HCT116 (cell line): ENCODE measurements around the gene SLC39A5.
"Not testable (repeated sequence)": the region's sequence is repeated elsewhere in the genome, so short reads cannot be mapped to it uniquely, and the experiment has no call there.

ENCODE experiments used
- EZH2 ChIP-seq: fragments of 200-600 bp; sonication (generic); IDR thresholded peaks from 2 replicates; pipeline ENCODE4 v1.6.1; 2017; ENCODE audit warnings: antibody characterized with exemption, mixed run types
- FOSL1 ChIP-seq: IDR thresholded peaks from 2 replicates; pipeline ENCODE4 v1.6.1; 2012; ENCODE audit warnings: low read depth
- POLR2A ChIP-seq: IDR thresholded peaks from 2 replicates; pipeline ENCODE4 v1.7.0; 2011; ENCODE audit warnings: borderline replicate concordance; ENCODE audit not compliant: insufficient read depth, insufficient read length; ENCODE audit errors: extremely low read depth
- ZFX ChIP-seq: fragments of 450-650 bp; IDR thresholded peaks from 2 replicates; pipeline ENCODE4 v1.6.1; 2017
- TF ChIP-seq, protein P1 (sequence below), 3 experiments: fragments of 200-600 bp in 1 of 3; sonication (generic) in 1 of 3; IDR thresholded peaks in 2 of 3; conservative IDR thresholded peaks in 1 of 3; 2 replicates each; pipeline ENCODE4 v1.5.1; 2012 to 2017; ENCODE audit warnings: low read depth in 2 of 3, low read length in 2 of 3, antibody characterized with exemption in 1 of 3, borderline replicate concordance in 1 of 3, control low read depth in 1 of 3, mild to moderate bottlenecking in 1 of 3, mixed read lengths in 1 of 3, mixed run types in 1 of 3, moderate library complexity in 1 of 3; ENCODE audit not compliant: insufficient read depth in 1 of 3

DNA sequence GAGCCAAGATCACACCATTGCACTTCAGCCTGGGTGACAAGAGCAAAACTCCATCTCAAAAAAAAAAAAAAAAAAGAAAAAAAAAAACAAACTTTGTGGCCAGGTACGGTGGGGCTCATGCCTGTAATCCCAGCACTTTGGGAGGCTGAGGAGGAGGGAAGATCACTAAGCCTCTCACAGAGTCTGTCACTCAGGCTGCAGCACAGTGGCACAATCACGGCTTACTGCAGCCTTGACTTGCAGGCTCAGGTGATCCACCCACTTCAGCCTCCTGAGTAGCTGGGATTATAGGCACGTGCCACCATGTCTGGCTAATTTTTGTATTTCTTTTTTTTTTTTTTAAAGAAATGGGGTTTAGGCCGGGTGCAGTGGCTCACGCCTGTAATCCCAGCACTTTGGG lies 54.4 kb downstream of the SLC39A5 start:
- not testable (repeated sequence) for TF ChIP-seq POLR2A, FOSL1, EZH2, ZFX
- TF ChIP-seq, protein P1, sequence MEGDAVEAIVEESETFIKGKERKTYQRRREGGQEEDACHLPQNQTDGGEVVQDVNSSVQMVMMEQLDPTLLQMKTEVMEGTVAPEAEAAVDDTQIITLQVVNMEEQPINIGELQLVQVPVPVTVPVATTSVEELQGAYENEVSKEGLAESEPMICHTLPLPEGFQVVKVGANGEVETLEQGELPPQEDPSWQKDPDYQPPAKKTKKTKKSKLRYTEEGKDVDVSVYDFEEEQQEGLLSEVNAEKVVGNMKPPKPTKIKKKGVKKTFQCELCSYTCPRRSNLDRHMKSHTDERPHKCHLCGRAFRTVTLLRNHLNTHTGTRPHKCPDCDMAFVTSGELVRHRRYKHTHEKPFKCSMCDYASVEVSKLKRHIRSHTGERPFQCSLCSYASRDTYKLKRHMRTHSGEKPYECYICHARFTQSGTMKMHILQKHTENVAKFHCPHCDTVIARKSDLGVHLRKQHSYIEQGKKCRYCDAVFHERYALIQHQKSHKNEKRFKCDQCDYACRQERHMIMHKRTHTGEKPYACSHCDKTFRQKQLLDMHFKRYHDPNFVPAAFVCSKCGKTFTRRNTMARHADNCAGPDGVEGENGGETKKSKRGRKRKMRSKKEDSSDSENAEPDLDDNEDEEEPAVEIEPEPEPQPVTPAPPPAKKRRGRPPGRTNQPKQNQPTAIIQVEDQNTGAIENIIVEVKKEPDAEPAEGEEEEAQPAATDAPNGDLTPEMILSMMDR (IDR thresholded peaks at IDR 0.05 in 2 of 3, conservative IDR thresholded peaks at IDR 0.05 in 1 of 3; ENCODE audit: borderline replicate concordance in 1 of 3, insufficient read depth in 1 of 3, low read depth in 2 of 3, low read length in 2 of 3) = not testable (repeated sequence)
